ENCODE measurements around the gene BBS2. TPM values are rescaled to one million over a fixed set of nuclear protein-coding genes. Genes with fewer than 3 reads are reported as not detected.

Gene BBS2
- total RNA-seq, 1 donor from 2014 or later = 29.0 TPM

- Histone ChIP-seq H3K4me2 (ENCODE audit: low read length) (no peak overlapping the region), H3K9me3 (ENCODE audit: insufficient read depth, low read depth, low read length) (no peaks in the 10 kb centered on the region), H3K4me3 (ENCODE audit: insufficient read depth, low read depth, low read length) (no peak overlapping the region), H4K20me1 (ENCODE audit: insufficient read depth, low read length) (no peaks in the 10 kb centered on the region), H3K36me3 (ENCODE audit: insufficient read depth, low read length) (peaks cover 10% of the 10 kb centered on the region), H2AFZ (ENCODE audit: low read depth, low read length) (no peak overlapping the region), H3K4me1 (ENCODE audit: insufficient read depth, low read length) (peaks cover 4% of the 10 kb centered on the region), H3K9ac (ENCODE audit: low read length) (no peak overlapping the region), H3K79me2 (ENCODE audit: insufficient read depth, low read length) (no peaks in the 10 kb centered on the region), H3K27me3 (ENCODE audit: insufficient read depth, low read length) (no peaks in the 10 kb centered on the region), H3K27ac (ENCODE audit: low read depth, low read length) (no peak overlapping the region)
- DNase-seq (ENCODE audit: low read depth) (no peak), FAIRE-seq (no peak)
- Mint-ChIP-seq H3K4me1 (ENCODE audit: low read depth, unreplicated experiment) (peaks cover 15% of the 10 kb centered on the region), H3K36me3 (ENCODE audit: low read depth, unreplicated experiment) (peaks cover 8% of the 10 kb centered on the region), H3K4me3 (ENCODE audit: unreplicated experiment) (no peak overlapping the region), H3K27me3 (ENCODE audit: low read depth, unreplicated experiment) (no peaks in the 10 kb centered on the region), H3K27ac (ENCODE audit: unreplicated experiment) (no peak overlapping the region), H3K9me3 (ENCODE audit: unreplicated experiment) (no peaks in the 10 kb centered on the region)
- TF ChIP-seq CTCF (IDR thresholded peaks at IDR 0.05; ENCODE audit: insufficient read depth, low read depth, low read length) = no peak
- TF ChIP-seq EZH2 (IDR thresholded peaks at IDR 0.05; ENCODE audit: insufficient read depth, low read length) = no peak
These were observed 36.4 kb downstream of the BBS2 start for GRCh38 chr16:56483394-56483793.

- Histone ChIP-seq H3K4me3 (ENCODE audit: insufficient read depth, low read depth, low read length) (no peak overlapping the region), H3K79me2 (ENCODE audit: insufficient read depth, low read length) (no peaks in the 10 kb centered on the region), H3K36me3 (ENCODE audit: insufficient read depth, low read length) (peaks cover 12% of the 10 kb centered on the region), H3K9ac (ENCODE audit: low read length) (no peak overlapping the region), H3K27me3 (ENCODE audit: insufficient read depth, low read length) (no peaks in the 10 kb centered on the region), H3K4me2 (ENCODE audit: low read length) (no peak overlapping the region), H4K20me1 (ENCODE audit: insufficient read depth, low read length) (no peaks in the 10 kb centered on the region), H3K27ac (ENCODE audit: low read depth, low read length) (no peak overlapping the region), H2AFZ (ENCODE audit: low read depth, low read length) (no peak overlapping the region), H3K9me3 (ENCODE audit: insufficient read depth, low read depth, low read length) (no peaks in the 10 kb centered on the region), H3K4me1 (ENCODE audit: insufficient read depth, low read length) (peaks cover 4% of the 10 kb centered on the region)
- H3K4me1 Mint-ChIP-seq (ENCODE audit: low read depth, unreplicated experiment) = peaks cover 16% of the 10 kb centered on the region
- no peaks in the 10 kb centered on the region for H3K9me3 Mint-ChIP-seq (ENCODE audit: unreplicated experiment)
- FAIRE-seq = no peak
- no peak overlapping the region for H3K4me3 Mint-ChIP-seq (ENCODE audit: unreplicated experiment)
- H3K27me3 Mint-ChIP-seq (ENCODE audit: low read depth, unreplicated experiment) = no peaks in the 10 kb centered on the region
- H3K27ac Mint-ChIP-seq (ENCODE audit: unreplicated experiment) = no peak overlapping the region
- TF ChIP-seq CTCF (IDR thresholded peaks at IDR 0.05; ENCODE audit: insufficient read depth, low read depth, low read length) (no peak), EZH2 (IDR thresholded peaks at IDR 0.05; ENCODE audit: insufficient read depth, low read length) (no peak)
- H3K36me3 Mint-ChIP-seq (ENCODE audit: low read depth, unreplicated experiment) = peaks cover 8% of the 10 kb centered on the region
- no peak for DNase-seq (ENCODE audit: low read depth)
These were observed 37.1 kb downstream of the BBS2 start for GRCh38 chr16:56482683-56483236.

DNA sequence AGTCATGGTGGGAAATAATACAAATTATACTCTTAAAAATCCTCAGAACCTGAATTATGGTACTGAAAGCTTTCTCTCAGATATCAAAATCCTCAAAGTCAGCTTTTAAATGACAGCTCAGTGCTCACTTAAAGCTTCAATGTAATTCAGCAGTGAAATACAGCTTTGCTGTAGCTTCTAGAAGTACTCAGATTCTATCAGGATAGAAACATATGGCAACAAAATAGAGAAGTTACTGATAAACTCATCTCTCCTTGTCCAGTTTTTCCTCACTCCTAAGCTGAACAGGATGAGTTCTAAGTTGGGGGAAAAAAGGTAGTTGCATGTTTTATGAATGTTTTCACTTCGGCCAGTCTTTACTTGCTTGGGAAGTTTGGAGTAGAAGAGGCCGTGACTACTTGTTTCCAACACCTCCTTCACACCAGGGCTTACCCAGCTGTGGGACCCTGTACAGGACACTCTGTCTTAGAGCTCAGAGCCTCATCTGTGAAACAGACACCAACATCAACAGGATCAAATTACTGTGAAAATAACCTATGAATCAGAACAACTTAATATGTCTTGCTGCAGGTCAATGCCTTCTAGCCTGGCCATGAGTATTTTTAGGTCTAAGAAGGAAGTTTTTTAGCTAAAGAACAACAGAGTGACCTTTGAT is 38.2 kb downstream of the BBS2 start:
- H3K4me2 ChIP-seq (ENCODE audit: low read length) = no peak overlapping the region
- Mint-ChIP-seq H3K9me3 (ENCODE audit: unreplicated experiment) (no peaks in the 10 kb centered on the region), H3K36me3 (ENCODE audit: low read depth, unreplicated experiment) (peaks cover 15% of the 10 kb centered on the region), H3K27me3 (ENCODE audit: low read depth, unreplicated experiment) (no peaks in the 10 kb centered on the region), H3K4me3 (ENCODE audit: unreplicated experiment) (no peak overlapping the region), H3K4me1 (ENCODE audit: low read depth, unreplicated experiment) (peaks cover 28% of the 10 kb centered on the region), H3K27ac (ENCODE audit: unreplicated experiment) (no peak overlapping the region)
- no peak overlapping the region for H2AFZ ChIP-seq (ENCODE audit: low read depth, low read length)
- H3K27ac ChIP-seq (ENCODE audit: low read depth, low read length) = no peak overlapping the region
- DNase-seq (ENCODE audit: low read depth) = peak; percentile 23
- H3K9me3 ChIP-seq (ENCODE audit: insufficient read depth, low read depth, low read length) = no peaks in the 10 kb centered on the region
- TF ChIP-seq EZH2 (IDR thresholded peaks at IDR 0.05; ENCODE audit: insufficient read depth, low read length) = no peak
- no peak for FAIRE-seq
- H3K4me3 ChIP-seq (ENCODE audit: insufficient read depth, low read depth, low read length) = no peak overlapping the region
- H3K4me1 ChIP-seq (ENCODE audit: insufficient read depth, low read length) = peaks cover 14% of the 10 kb centered on the region
- peaks cover 12% of the 10 kb centered on the region for H3K36me3 ChIP-seq (ENCODE audit: insufficient read depth, low read length)
- H3K9ac ChIP-seq (ENCODE audit: low read length) = no peak overlapping the region
- H3K27me3 ChIP-seq (ENCODE audit: insufficient read depth, low read length) = no peaks in the 10 kb centered on the region
- no peaks in the 10 kb centered on the region for H4K20me1 ChIP-seq (ENCODE audit: insufficient read depth, low read length)
- no peaks in the 10 kb centered on the region for H3K79me2 ChIP-seq (ENCODE audit: insufficient read depth, low read length)

Measured in astrocyte (in vitro differentiated cells and primary cell).